ENCODE measurements around the gene SPRYD7. TPM values are rescaled to one million over a fixed set of nuclear protein-coding genes. Genes with fewer than 3 reads are reported as not detected.
A peak's percentile ranks its signal among the peaks of the same experiment; 100 is the strongest.

The SPRYD7 gene, protein sequence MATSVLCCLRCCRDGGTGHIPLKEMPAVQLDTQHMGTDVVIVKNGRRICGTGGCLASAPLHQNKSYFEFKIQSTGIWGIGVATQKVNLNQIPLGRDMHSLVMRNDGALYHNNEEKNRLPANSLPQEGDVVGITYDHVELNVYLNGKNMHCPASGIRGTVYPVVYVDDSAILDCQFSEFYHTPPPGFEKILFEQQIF
- total RNA-seq: 1 to 10 TPM; 2.0 to 5.6 TPM
- polyA plus RNA-seq (2013, experiment 1 of 2): 5.3 TPM
- polyA plus RNA-seq (2013, experiment 2 of 2): 5.1 TPM
- long read RNA-seq, experiment 1, partial matches to known transcripts: 0 of 4 reads
- long read RNA-seq, experiment 1, other reads (novel, unspliced or antisense): 3 of 4 reads
- long read RNA-seq, experiment 2, transcript SPRYD7-201 (5 exons, 3,053 nt): major isoform, 12 of 17 reads
- long read RNA-seq, experiment 2, partial matches to known transcripts: 0 of 17 reads
- long read RNA-seq, experiment 2, other reads (novel, unspliced or antisense): 3 of 17 reads
- long read RNA-seq, experiment 3, transcript SPRYD7-201 (5 exons, 3,053 nt): major isoform, 8 of 11 reads
- long read RNA-seq, experiment 3, partial matches to known transcripts: 0 of 11 reads
- long read RNA-seq, experiment 3, other reads (novel, unspliced or antisense): 3 of 11 reads
- long read RNA-seq, experiment 4, transcript SPRYD7-201 (5 exons, 3,053 nt): major isoform, 25 of 32 reads
- long read RNA-seq, experiment 4, partial matches to known transcripts: 0 of 32 reads
- long read RNA-seq, experiment 4, other reads (novel, unspliced or antisense): 5 of 32 reads

DNA sequence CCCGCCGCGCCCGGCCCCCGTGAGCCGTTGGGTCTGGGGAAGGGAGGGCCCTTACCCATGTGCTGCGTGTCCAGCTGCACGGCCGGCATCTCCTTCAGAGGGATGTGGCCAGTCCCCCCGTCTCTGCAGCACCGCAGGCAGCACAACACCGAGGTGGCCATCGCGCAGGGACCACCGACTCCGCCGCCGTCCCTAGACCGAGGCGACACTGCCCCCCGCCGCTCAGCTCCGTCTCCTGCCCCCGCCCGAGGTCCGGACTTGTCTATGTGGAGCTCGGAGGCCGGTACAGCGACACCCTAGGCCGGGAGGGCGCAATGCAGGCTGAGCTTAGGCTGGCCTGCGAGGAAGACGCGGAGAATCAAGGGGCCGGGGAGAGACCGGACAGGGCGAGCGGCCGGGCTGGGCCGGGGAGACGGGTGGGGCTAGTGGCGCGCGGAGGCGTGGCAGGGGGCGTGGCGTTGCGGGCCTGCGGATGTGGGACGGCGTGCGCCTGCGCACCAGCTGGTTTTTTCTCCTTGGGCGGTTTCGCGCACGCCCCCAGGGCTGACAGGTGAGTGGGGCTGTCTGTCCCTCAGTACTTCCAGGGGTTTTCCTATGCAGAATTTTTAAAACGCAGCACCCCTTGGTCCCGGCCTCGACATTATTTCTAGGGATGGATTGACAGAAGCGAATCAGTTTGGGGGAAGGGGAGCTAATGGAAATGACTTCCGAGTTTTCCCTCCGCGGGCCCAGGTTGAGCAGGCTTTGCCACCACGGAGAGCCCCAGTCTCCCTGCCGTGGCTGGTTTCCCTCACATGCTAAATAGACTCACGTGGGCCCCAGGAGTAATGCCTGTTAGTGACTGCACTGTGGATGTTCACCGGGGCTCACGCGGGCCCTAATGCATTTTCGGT lies at the start of gene SPRYD7:
SPRYD7 (minus strand) TSS at position 266 of the 893 bp plus-strand sequence; CDS start at position 161, 105 bp downstream.
- peak; percentile 100 for DNase-seq
- Histone ChIP-seq H3K27me3 (ENCODE audit: control insufficient read depth, insufficient read depth, low read length, poor library complexity, severe bottlenecking) (peaks cover 20% of the 10 kb centered on the region), H3K9me3 (ENCODE audit: control insufficient read depth, low read length) (no peaks in the 10 kb centered on the region), H3K4me3 (ENCODE audit: low read length) (peak within 1 kb of the TSS; percentile 94), H3K27ac (ENCODE audit: low read depth, low read length) (no peak within 1 kb of the TSS), H3K9ac (ENCODE audit: extremely low read depth, low read length, poor library complexity, severe bottlenecking) (peak within 1 kb of the TSS; percentile 58), H3K36me3 (ENCODE audit: control insufficient read depth, insufficient read depth, low read length) (no peaks in the 10 kb centered on the region), H3K4me1 (ENCODE audit: control insufficient read depth, insufficient read depth, low read length) (no peaks in the 10 kb centered on the region)
- peak within 1 kb of the TSS; percentile 77 for H3K4me3 Mint-ChIP-seq
- TF ChIP-seq, protein P1, sequence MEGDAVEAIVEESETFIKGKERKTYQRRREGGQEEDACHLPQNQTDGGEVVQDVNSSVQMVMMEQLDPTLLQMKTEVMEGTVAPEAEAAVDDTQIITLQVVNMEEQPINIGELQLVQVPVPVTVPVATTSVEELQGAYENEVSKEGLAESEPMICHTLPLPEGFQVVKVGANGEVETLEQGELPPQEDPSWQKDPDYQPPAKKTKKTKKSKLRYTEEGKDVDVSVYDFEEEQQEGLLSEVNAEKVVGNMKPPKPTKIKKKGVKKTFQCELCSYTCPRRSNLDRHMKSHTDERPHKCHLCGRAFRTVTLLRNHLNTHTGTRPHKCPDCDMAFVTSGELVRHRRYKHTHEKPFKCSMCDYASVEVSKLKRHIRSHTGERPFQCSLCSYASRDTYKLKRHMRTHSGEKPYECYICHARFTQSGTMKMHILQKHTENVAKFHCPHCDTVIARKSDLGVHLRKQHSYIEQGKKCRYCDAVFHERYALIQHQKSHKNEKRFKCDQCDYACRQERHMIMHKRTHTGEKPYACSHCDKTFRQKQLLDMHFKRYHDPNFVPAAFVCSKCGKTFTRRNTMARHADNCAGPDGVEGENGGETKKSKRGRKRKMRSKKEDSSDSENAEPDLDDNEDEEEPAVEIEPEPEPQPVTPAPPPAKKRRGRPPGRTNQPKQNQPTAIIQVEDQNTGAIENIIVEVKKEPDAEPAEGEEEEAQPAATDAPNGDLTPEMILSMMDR (conservative IDR thresholded peaks at IDR 0.05): peak; percentile 96
- peaks cover 15% of the 10 kb centered on the region for H3K27me3 Mint-ChIP-seq (ENCODE audit: insufficient read depth)
- H3K4me1 Mint-ChIP-seq: peaks cover 5% of the 10 kb centered on the region
- peak within 1 kb of the TSS; percentile 92 for H3K27ac Mint-ChIP-seq
- no peaks in the 10 kb centered on the region for H3K36me3 Mint-ChIP-seq (ENCODE audit: low read depth)
- no peaks in the 10 kb centered on the region for H3K9me3 Mint-ChIP-seq
- 0% methylated on average over 14 to 71 of the region's 71 CpGs for WGBS, 2 experiments (ENCODE audit: insufficient coverage in 1 of 2, insufficient read length in 1 of 2)

DNA sequence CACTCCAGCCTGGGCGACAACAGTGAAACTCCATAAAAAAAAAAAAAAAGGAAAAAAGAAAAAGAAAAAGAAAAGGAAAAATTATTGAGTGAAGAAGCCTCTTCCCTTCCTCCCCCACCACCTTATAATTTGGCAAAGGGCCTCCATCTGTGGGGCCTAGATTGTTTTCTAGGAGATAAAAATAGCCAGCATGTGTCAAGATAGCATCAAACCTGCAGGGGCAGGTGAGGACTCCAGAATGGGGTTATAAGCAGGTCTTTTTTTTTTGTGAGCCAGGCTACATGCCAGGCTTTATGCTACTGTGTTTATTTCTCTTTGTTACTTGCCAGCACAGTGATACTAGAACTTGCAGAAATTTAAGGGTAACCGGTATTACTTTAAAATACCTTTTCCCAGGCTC lies 49.0 kb upstream of the SPRYD7 start:
- Histone ChIP-seq H3K27ac (ENCODE audit: low read depth, low read length) (no peak overlapping the region), H3K4me3 (ENCODE audit: low read length) (no peak overlapping the region), H3K27me3 (ENCODE audit: control insufficient read depth, insufficient read depth, low read length, poor library complexity, severe bottlenecking) (no peaks in the 10 kb centered on the region), H3K9ac (ENCODE audit: extremely low read depth, low read length, poor library complexity, severe bottlenecking) (no peak overlapping the region), H3K9me3 (ENCODE audit: control insufficient read depth, low read length) (no peaks in the 10 kb centered on the region), H3K36me3 (ENCODE audit: control insufficient read depth, insufficient read depth, low read length) (no peaks in the 10 kb centered on the region), H3K4me1 (ENCODE audit: control insufficient read depth, insufficient read depth, low read length) (no peaks in the 10 kb centered on the region)
- 78 to 92% methylated on average over 1 of the region's 2 CpGs for WGBS, 2 experiments (ENCODE audit: insufficient coverage in 1 of 2, insufficient read length in 1 of 2)
- DNase-seq: no peak
- Mint-ChIP-seq H3K36me3 (ENCODE audit: low read depth) (no peaks in the 10 kb centered on the region), H3K4me3 (no peak overlapping the region), H3K4me1 (no peaks in the 10 kb centered on the region), H3K27ac (no peak overlapping the region), H3K9me3 (no peaks in the 10 kb centered on the region), H3K27me3 (ENCODE audit: insufficient read depth) (no peaks in the 10 kb centered on the region)
- TF ChIP-seq, protein P1 (conservative IDR thresholded peaks at IDR 0.05): no peak

DNA sequence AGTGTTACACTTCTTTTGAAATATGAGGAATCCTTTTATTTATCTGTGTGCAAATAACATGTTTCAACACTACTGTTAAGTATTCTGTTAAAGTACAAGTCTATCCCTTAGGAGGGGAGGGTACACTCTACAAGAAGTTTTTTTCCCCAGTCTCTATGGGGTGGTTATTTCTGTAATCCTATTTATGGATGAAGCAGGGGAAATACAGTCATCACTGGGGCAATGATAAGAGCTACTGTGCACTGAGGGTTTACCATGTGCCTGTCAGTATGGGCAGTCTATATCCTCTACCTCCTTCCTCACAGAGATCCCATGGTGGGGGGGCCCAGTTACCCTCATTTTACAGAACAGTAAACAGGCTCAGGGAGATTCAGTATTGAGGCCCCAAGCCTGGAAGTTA lies 44.1 kb upstream of the SPRYD7 start:
- Mint-ChIP-seq H3K36me3 (ENCODE audit: low read depth) (no peaks in the 10 kb centered on the region), H3K27me3 (ENCODE audit: insufficient read depth) (no peaks in the 10 kb centered on the region), H3K9me3 (no peaks in the 10 kb centered on the region), H3K4me3 (no peak overlapping the region), H3K27ac (no peak overlapping the region), H3K4me1 (no peaks in the 10 kb centered on the region)
- H3K4me3 ChIP-seq (ENCODE audit: low read length): no peak overlapping the region
- H3K9ac ChIP-seq (ENCODE audit: extremely low read depth, low read length, poor library complexity, severe bottlenecking): no peak overlapping the region
- H3K27ac ChIP-seq (ENCODE audit: low read depth, low read length): no peak overlapping the region
- H3K36me3 ChIP-seq (ENCODE audit: control insufficient read depth, insufficient read depth, low read length): no peaks in the 10 kb centered on the region
- TF ChIP-seq, protein P1 (conservative IDR thresholded peaks at IDR 0.05): no peak
- H3K27me3 ChIP-seq (ENCODE audit: control insufficient read depth, insufficient read depth, low read length, poor library complexity, severe bottlenecking): no peaks in the 10 kb centered on the region
- no peak for DNase-seq
- H3K4me1 ChIP-seq (ENCODE audit: control insufficient read depth, insufficient read depth, low read length): no peaks in the 10 kb centered on the region
- H3K9me3 ChIP-seq (ENCODE audit: control insufficient read depth, low read length): no peaks in the 10 kb centered on the region
